Measurements from ENCODE around the gene TFDP2. TPM values are rescaled to one million over a fixed set of nuclear protein-coding genes. Genes with fewer than 3 reads are reported as not detected.

Gene TFDP2
- total and polyA plus RNA-seq, 9 of the 15 experiments (the other 6 are each of a cell fraction or from before 2014, with no cell fraction given): 95.6 to 179 (median 126) TPM

GRCh38 chr3:142027735-142028134 is 121.6 kb downstream of the TFDP2 start:
- FAIRE-seq (no peak), DNase-seq (ENCODE audit: extremely low read depth in 1 of 4, low spot score in 3 of 4) (peak in 1 of 4 experiments; percentile 69), ATAC-seq (peak; percentile 80)
- Histone ChIP-seq H3K9me1 (ENCODE audit: control insufficient read depth, insufficient read depth, low read length) (no peaks in the 10 kb centered on the region), H3K4me2 (ENCODE audit: insufficient read depth, low read length) (peak overlapping the region; percentile 86), H3K9me3 (replicated peaks; ENCODE audit: control insufficient read depth, insufficient read depth, low read depth, low read length) (no peaks in the 10 kb centered on the region), H2AFZ (ENCODE audit: low read depth, low read length) (peak overlapping the region; percentile 46; the same call in 1 of the 2 replicates), H3K27ac (ENCODE audit: extremely low read depth, low read depth, low read length) (peak overlapping the region; percentile 82), H3K79me2 (ENCODE audit: control insufficient read depth, insufficient read depth, low read length) (peaks cover 54% of the 10 kb centered on the region), H3K9ac (ENCODE audit: insufficient read depth in 1 of 2, low read depth in 2 of 2, low read length in 2 of 2) (peak overlapping the region; percentile 81 to 84), H3K36me3 (ENCODE audit: control insufficient read depth, insufficient read depth, low read length) (peaks cover 13% of the 10 kb centered on the region), H3K4me1 (replicated peaks in 1 of 2; ENCODE audit: control insufficient read depth in 2 of 2, insufficient read depth in 2 of 2, low read length in 2 of 2) (peaks cover 4 to 9% of the 10 kb centered on the region in 2 experiments; a peak in 3 of 5 replicates), H3K27me3 (ENCODE audit: control insufficient read depth in 2 of 2, insufficient read depth in 2 of 2, low read length in 2 of 2) (no peaks in the 10 kb centered on the region), H3K4me3 (peak overlapping the region; percentile 61), H4K20me1 (replicated peaks; ENCODE audit: control insufficient read depth, insufficient read depth, low read length) (no peaks in the 10 kb centered on the region)
- POLR2A ChIA-PET: interaction anchor here (1.1 to 2.2 kb wide), 5 partner anchors 11 to 29 kb away, joined by 4 to 13 read pairs (median 5); no protein-coding TSS in a partner anchor
- in situ Hi-C loops (cut with MboI): no loop called here
- TSS peak; percentile 79 for BruUV-seq (replicated peaks)
- CTCF ChIA-PET (ENCODE audit: low intra/inter-chr PET ratio): no interaction called here
- 0% methylated on average over 2 of the region's 2 CpGs for WGBS (ENCODE audit: insufficient coverage, low coverage, missing lambda C conversion rate)
- intact Hi-C loops (cut with micrococcal nuclease): loop anchor here (1.0 to 5.0 kb wide), 2 partner anchors 19 to 975 kb away; partner anchors contain the start of gene U2SURP
- TF ChIP-seq GTF2B (IDR thresholded peaks at IDR 0.05; ENCODE audit: extremely low read depth, insufficient read length) (no peak), EGR1 (conservative IDR thresholded peaks at IDR 0.05) (peak; percentile 33; the same call in 1 of the 2 replicates), RBBP5 (IDR thresholded peaks at IDR 0.05; ENCODE audit: borderline replicate concordance, insufficient read depth, low read length, poor library complexity, severe bottlenecking) (peak; percentile 27), POLR2B (IDR thresholded peaks at IDR 0.05; ENCODE audit: low read depth, partially characterized antibody) (no peak), TEAD4 (IDR thresholded peaks at IDR 0.05; ENCODE audit: low read length) (peak; percentile 44), TEAD4 (CRISPR knock-in tag; IDR thresholded peaks at IDR 0.05; ENCODE audit: borderline replicate concordance) (no peak), CHD1 (IDR thresholded peaks at IDR 0.05; ENCODE audit: low read length) (peak; percentile 3), SMARCA4 (IDR thresholded peaks at IDR 0.05) (0 out of 2 replicates have a peak, but pooled peaks have one; percentile 3), ATF3 (IDR thresholded peaks at IDR 0.05) (no peak), ATF3 (CRISPR knock-in tag; conservative IDR thresholded peaks at IDR 0.05) (no peak), SOX6 (IDR thresholded peaks at IDR 0.05) (peak; percentile 80), ZNF592 (IDR thresholded peaks at IDR 0.05) (peak; percentile 20; the same call in 1 of the 2 replicates), TBP (optimal IDR thresholded peaks at IDR 0.05; ENCODE audit: low read depth, low read length) (peak; percentile 42), TAF1 (IDR thresholded peaks at IDR 0.05; ENCODE audit: control insufficient read depth, extremely low read depth, insufficient read depth, low read length, severe bottlenecking) (peak; percentile 35), KDM1A (IDR thresholded peaks at IDR 0.05) (no peak)

Data from K562 (cell line).